ENCODE data around the gene CDHR3.

DNA sequence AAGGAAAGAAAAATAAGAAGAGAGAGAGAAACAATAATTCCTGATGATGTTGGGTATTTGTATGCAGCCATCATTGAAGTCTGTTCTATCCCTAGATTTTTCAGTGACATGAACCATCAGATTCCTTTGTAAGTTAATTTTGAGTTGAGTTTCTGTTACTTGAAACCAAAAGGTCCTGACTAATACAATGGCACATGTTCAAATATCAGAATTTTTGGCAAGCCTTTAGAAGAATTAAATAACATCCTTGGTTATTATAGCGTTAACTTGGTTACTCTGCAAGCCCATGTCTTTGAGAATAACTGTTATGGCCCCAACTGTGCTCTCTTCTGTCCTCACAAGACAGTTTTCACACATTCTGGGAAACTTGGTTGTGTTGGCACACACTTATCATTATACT is 82.5 kb downstream of the CDHR3 start:
- TF ChIP-seq, protein P1, sequence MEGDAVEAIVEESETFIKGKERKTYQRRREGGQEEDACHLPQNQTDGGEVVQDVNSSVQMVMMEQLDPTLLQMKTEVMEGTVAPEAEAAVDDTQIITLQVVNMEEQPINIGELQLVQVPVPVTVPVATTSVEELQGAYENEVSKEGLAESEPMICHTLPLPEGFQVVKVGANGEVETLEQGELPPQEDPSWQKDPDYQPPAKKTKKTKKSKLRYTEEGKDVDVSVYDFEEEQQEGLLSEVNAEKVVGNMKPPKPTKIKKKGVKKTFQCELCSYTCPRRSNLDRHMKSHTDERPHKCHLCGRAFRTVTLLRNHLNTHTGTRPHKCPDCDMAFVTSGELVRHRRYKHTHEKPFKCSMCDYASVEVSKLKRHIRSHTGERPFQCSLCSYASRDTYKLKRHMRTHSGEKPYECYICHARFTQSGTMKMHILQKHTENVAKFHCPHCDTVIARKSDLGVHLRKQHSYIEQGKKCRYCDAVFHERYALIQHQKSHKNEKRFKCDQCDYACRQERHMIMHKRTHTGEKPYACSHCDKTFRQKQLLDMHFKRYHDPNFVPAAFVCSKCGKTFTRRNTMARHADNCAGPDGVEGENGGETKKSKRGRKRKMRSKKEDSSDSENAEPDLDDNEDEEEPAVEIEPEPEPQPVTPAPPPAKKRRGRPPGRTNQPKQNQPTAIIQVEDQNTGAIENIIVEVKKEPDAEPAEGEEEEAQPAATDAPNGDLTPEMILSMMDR (IDR thresholded peaks at IDR 0.05) = no peak
- no peak for TF ChIP-seq FOSL2 (IDR thresholded peaks at IDR 0.05)
- TF ChIP-seq FOSL2 (CRISPR knock-in tag; IDR thresholded peaks at IDR 0.05) = no peak
- TF ChIP-seq POLR2A (IDR thresholded peaks at IDR 0.05; ENCODE audit: low read length) = no peak
